Esophagus squamous epithelium (tissue), 5 donors: Measurements from ENCODE around the gene PZP. TPM values are rescaled to one million over a fixed set of nuclear protein-coding genes. Genes with fewer than 3 reads are reported as not detected.
"Not testable (repeated sequence)": the region's sequence is repeated elsewhere in the genome, so short reads cannot be mapped to it uniquely, and the experiment has no call there.

Source experiments
- DNase-seq: peaks from one replicate; lab custom pipeline; 2025; lab: John Stamatoyannopoulos, UW
- H3K27ac ChIP-seq, 4 donors: fragments of 200-600 bp; sonication (generic); one replicate each; pipeline ENCODE4 v1.5.1; 2016 to 2019; ENCODE audit warnings: mild to moderate bottlenecking in 1 of 4
- H3K27me3 ChIP-seq, 4 donors: fragments of 200-600 bp; sonication (generic); 1 replicate in 3 of 4; 2 replicates in 1 of 4; pipeline versions ENCODE4 v1.5.1 to v1.6.0; 2017 to 2021; ENCODE audit warnings: antibody characterized with exemption in 1 of 4
- H3K36me3 ChIP-seq, 3 donors: fragments of 200-600 bp; sonication (generic); one replicate each; pipeline ENCODE4 v1.5.1; 2016 to 2019
- H3K4me1 ChIP-seq, 3 donors: fragments of 200-600 bp; sonication (generic); one replicate each; pipeline ENCODE4 v1.5.1; 2017 to 2019
- H3K4me3 ChIP-seq, 4 donors: fragments of 200-600 bp; sonication (generic); 1 replicate in 3 of 4; 2 replicates in 1 of 4; pipeline ENCODE4 v1.5.1; 2016 to 2019; ENCODE audit warnings: mild to moderate bottlenecking in 2 of 4, moderate library complexity in 1 of 4
- H3K9me3 ChIP-seq, 3 donors: fragments of 200-600 bp; sonication (generic); one replicate each; pipeline ENCODE4 v1.5.1; 2016 to 2019
- CTCF ChIP-seq, 6 experiments: fragments of 450-650 bp in 4 of 6; fragments of 200-600 bp in 2 of 6; sonication (generic) in 2 of 6; IDR thresholded peaks; one replicate each; pipeline ENCODE4 v1.5.1; 2016 to 2019; ENCODE audit warnings: antibody characterized with exemption in 6 of 6, mild to moderate bottlenecking in 4 of 6, moderate library complexity in 4 of 6
- POLR2A ChIP-seq, 4 donors: fragments of 450-650 bp; IDR thresholded peaks; one replicate each; pipeline ENCODE4 v1.6.1; 2017; ENCODE audit warnings: antibody characterized with exemption in 4 of 4, mild to moderate bottlenecking in 4 of 4, moderate library complexity in 3 of 4
- WGBS, 2 donors: methylation state at CpG; one replicate each; pipeline ENCODE4 v1.1.5; 2018; 5-methylcytosine and 5-hydroxymethylcytosine counted together
- intact Hi-C: fragments of 100-400 bp; cut with DNase I; formaldehyde crosslinking; loops from one replicate; pipeline ENCODE4 v1.15.0; 2022
- total RNA-seq, 4 donors: library from RNA; depleted of rRNA; stranded (reverse); fragments of >200 nt; gene quantifications; one replicate each; pipeline ENCODE4 v1.1.0, GENCODE V29; 2016
- donor health status: DM: yes; HTN: yes; CAD: no.

Gene PZP
- total RNA-seq: not detected

- Histone ChIP-seq H3K9me3 (no peaks in the 10 kb centered on the region), H3K36me3 (no peaks in the 10 kb centered on the region), H3K27ac (no peak within 1 kb of the TSS), H3K4me1 (no peaks in the 10 kb centered on the region), H3K27me3 (no peaks in the 10 kb centered on the region), H3K4me3 (no peak within 1 kb of the TSS)
- WGBS, 2 donors: 87 to 98% methylated on average over 3 of the region's 3 CpGs
- intact Hi-C loops: no loop called here
- TF ChIP-seq POLR2A (IDR thresholded peaks at IDR 0.05): no peak
- TF ChIP-seq CTCF (IDR thresholded peaks at IDR 0.05): no peak
- no peak for DNase-seq
Measured at GRCh38 chr12:9208229-9208628, at the start of gene PZP. PZP (minus strand) TSS chr12:9208395; CDS start chr12:9208341, 54 bp downstream.

- H3K4me1 ChIP-seq: no peaks in the 10 kb centered on the region
- no peaks in the 10 kb centered on the region for H3K9me3 ChIP-seq
- no peak overlapping the region for H3K27ac ChIP-seq
- WGBS, 2 donors: 60 to 84% methylated on average over 1 of the region's 1 CpG
- H3K27me3 ChIP-seq: no peaks in the 10 kb centered on the region
- DNase-seq: no peak
- no peak for TF ChIP-seq POLR2A (IDR thresholded peaks at IDR 0.05)
- TF ChIP-seq CTCF (IDR thresholded peaks at IDR 0.05): no peak
- H3K4me3 ChIP-seq: no peak overlapping the region
- no peaks in the 10 kb centered on the region for H3K36me3 ChIP-seq
- intact Hi-C loops: no loop called here
Measured at GRCh38 chr12:9256758-9257405, 48.7 kb upstream of the PZP start.

- no peaks in the 10 kb centered on the region for H3K27me3 ChIP-seq
- intact Hi-C loops: no loop called here
- H3K4me3 ChIP-seq: no peak overlapping the region
- H3K9me3 ChIP-seq: no peaks in the 10 kb centered on the region
- no peak for TF ChIP-seq POLR2A (IDR thresholded peaks at IDR 0.05)
- TF ChIP-seq CTCF (IDR thresholded peaks at IDR 0.05): no peak
- H3K4me1 ChIP-seq: no peaks in the 10 kb centered on the region
- DNase-seq: no peak
- no peak overlapping the region for H3K27ac ChIP-seq
- no peaks in the 10 kb centered on the region for H3K36me3 ChIP-seq
Measured at GRCh38 chr12:9256341-9256740, 48.1 kb upstream of the PZP start.

GRCh38 chr12:9255837-9256236 lies 47.6 kb upstream of the PZP start:
- Histone ChIP-seq H3K36me3 (no peaks in the 10 kb centered on the region), H3K4me1 (no peaks in the 10 kb centered on the region), H3K27me3 (no peaks in the 10 kb centered on the region), H3K9me3 (no peaks in the 10 kb centered on the region), H3K27ac (no peak overlapping the region), H3K4me3 (no peak overlapping the region)
- intact Hi-C loops: no loop called here
- 90 to 92% methylated on average over 2 of the region's 2 CpGs for WGBS, 2 donors
- no peak for DNase-seq
- no peak for TF ChIP-seq POLR2A (IDR thresholded peaks at IDR 0.05)
- TF ChIP-seq CTCF (IDR thresholded peaks at IDR 0.05): no peak

GRCh38 chr12:9253464-9253863 lies 45.3 kb upstream of the PZP start:
- WGBS, 2 donors: 16 to 41% methylated on average over 5 of the region's 5 CpGs
- Histone ChIP-seq H3K4me1 (no peaks in the 10 kb centered on the region), H3K36me3 (no peaks in the 10 kb centered on the region), H3K27ac (no peak overlapping the region), H3K27me3 (no peaks in the 10 kb centered on the region), H3K9me3 (no peaks in the 10 kb centered on the region), H3K4me3 (no peak overlapping the region)
- no peak for TF ChIP-seq CTCF (IDR thresholded peaks at IDR 0.05)
- intact Hi-C loops: no loop called here
- DNase-seq: no peak

- H3K9me3 ChIP-seq, DNase-seq, H3K27ac ChIP-seq, H3K27me3 ChIP-seq, H3K4me3 ChIP-seq, H3K36me3 ChIP-seq, intact Hi-C loops, H3K4me1 ChIP-seq: not testable (repeated sequence)
- whole genome bisulfite sequencing, 2 donors: 93 to 100% methylated on average over 2 of the region's 2 CpGs
Measured at GRCh38 chr12:9252791-9253190, 44.6 kb upstream of the PZP start.
